ENCODE results near the gene ZBP1.
"Not testable (repeated sequence)": the region's sequence is repeated elsewhere in the genome, so short reads cannot be mapped to it uniquely, and the experiment has no call there.

The ZBP1 gene

GRCh38 chr20:57633945-57634491, 13.8 kb upstream of the ZBP1 start:
- TF ChIP-seq CTCF (conservative IDR thresholded peaks at IDR 0.05), result no peak

GRCh38 chr20:57632286-57632685, 12.1 kb upstream of the ZBP1 start:
- TF ChIP-seq CTCF (conservative IDR thresholded peaks at IDR 0.05), result no peak
- H3K27ac ChIP-seq, result no peak overlapping the region

More at GRCh38 chr20:57633945-57634491, 13.8 kb upstream of the ZBP1 start:
- no peak overlapping the region for H3K27ac ChIP-seq

- H3K27ac ChIP-seq, result no peak overlapping the region
- TF ChIP-seq CTCF (conservative IDR thresholded peaks at IDR 0.05), result no peak
Observed at GRCh38 chr20:57630061-57630460, 9.8 kb upstream of the ZBP1 start.

GRCh38 chr20:57629491-57629901, 9.3 kb upstream of the ZBP1 start:
- H3K27ac ChIP-seq, result not testable (repeated sequence)

GRCh38 chr20:57628962-57629308, 8.7 kb upstream of the ZBP1 start:
- H3K27ac ChIP-seq, result not testable (repeated sequence)

GRCh38 chr20:57628047-57628961, 8.1 kb upstream of the ZBP1 start:
- no peak for TF ChIP-seq CTCF (conservative IDR thresholded peaks at IDR 0.05)
- H3K27ac ChIP-seq, result peak overlapping the region; percentile 62

GRCh38 chr20:57627339-57627738, 7.1 kb upstream of the ZBP1 start:
- no peak for TF ChIP-seq CTCF (conservative IDR thresholded peaks at IDR 0.05)
- no peak overlapping the region for H3K27ac ChIP-seq

GRCh38 chr20:57625978-57626377, 5.8 kb upstream of the ZBP1 start:
- no peak for TF ChIP-seq CTCF (conservative IDR thresholded peaks at IDR 0.05)
- no peak overlapping the region for H3K27ac ChIP-seq
